ENCODE data around the gene RNF223.

RNF223 gene

DNA sequence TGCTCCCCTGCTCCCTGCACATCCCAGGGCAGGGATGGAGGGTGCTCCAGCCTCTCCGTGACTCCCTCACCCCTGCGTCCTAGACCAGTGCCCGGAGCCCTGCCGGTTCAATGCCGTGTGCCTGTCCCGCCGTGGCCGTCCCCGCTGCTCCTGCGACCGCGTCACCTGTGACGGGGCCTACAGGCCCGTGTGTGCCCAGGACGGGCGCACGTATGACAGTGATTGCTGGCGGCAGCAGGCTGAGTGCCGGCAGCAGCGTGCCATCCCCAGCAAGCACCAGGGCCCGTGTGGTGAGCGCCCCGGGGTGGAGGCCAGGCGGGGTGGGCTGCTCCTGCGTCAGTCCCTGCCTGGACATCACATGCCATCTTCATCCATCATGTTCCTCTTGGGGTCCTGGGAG is 32.2 kb downstream of the RNF223 start:
- H3K4me3 ChIP-seq (ENCODE audit: low read depth, low read length): no peak overlapping the region
- no peak for DNase-seq (ENCODE audit: low read depth, low spot score)
- in situ Hi-C loops (cut with HindIII; ENCODE audit: low sequenced_read_pairs): no loop called here
- TF ChIP-seq, protein P1, sequence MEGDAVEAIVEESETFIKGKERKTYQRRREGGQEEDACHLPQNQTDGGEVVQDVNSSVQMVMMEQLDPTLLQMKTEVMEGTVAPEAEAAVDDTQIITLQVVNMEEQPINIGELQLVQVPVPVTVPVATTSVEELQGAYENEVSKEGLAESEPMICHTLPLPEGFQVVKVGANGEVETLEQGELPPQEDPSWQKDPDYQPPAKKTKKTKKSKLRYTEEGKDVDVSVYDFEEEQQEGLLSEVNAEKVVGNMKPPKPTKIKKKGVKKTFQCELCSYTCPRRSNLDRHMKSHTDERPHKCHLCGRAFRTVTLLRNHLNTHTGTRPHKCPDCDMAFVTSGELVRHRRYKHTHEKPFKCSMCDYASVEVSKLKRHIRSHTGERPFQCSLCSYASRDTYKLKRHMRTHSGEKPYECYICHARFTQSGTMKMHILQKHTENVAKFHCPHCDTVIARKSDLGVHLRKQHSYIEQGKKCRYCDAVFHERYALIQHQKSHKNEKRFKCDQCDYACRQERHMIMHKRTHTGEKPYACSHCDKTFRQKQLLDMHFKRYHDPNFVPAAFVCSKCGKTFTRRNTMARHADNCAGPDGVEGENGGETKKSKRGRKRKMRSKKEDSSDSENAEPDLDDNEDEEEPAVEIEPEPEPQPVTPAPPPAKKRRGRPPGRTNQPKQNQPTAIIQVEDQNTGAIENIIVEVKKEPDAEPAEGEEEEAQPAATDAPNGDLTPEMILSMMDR (IDR thresholded peaks at IDR 0.05; ENCODE audit: low read depth, low read length): no peak

DNA sequence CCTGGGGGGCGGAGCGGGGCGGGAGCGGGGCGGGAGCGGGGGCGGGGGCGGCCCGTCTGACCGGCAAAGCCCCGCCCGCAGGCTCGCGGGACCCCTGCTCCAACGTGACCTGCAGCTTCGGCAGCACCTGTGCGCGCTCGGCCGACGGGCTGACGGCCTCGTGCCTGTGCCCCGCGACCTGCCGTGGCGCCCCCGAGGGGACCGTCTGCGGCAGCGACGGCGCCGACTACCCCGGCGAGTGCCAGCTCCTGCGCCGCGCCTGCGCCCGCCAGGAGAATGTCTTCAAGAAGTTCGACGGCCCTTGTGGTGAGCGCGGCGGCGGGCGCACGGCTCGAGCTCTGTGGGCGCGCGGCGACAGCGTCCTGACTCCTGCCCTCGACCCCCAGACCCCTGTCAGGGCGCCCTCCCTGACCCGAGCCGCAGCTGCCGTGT is 33.0 kb downstream of the RNF223 start:
- in situ Hi-C loops (cut with HindIII; ENCODE audit: low sequenced_read_pairs): no loop called here
- DNase-seq (ENCODE audit: low read depth, low spot score): no peak

DNA sequence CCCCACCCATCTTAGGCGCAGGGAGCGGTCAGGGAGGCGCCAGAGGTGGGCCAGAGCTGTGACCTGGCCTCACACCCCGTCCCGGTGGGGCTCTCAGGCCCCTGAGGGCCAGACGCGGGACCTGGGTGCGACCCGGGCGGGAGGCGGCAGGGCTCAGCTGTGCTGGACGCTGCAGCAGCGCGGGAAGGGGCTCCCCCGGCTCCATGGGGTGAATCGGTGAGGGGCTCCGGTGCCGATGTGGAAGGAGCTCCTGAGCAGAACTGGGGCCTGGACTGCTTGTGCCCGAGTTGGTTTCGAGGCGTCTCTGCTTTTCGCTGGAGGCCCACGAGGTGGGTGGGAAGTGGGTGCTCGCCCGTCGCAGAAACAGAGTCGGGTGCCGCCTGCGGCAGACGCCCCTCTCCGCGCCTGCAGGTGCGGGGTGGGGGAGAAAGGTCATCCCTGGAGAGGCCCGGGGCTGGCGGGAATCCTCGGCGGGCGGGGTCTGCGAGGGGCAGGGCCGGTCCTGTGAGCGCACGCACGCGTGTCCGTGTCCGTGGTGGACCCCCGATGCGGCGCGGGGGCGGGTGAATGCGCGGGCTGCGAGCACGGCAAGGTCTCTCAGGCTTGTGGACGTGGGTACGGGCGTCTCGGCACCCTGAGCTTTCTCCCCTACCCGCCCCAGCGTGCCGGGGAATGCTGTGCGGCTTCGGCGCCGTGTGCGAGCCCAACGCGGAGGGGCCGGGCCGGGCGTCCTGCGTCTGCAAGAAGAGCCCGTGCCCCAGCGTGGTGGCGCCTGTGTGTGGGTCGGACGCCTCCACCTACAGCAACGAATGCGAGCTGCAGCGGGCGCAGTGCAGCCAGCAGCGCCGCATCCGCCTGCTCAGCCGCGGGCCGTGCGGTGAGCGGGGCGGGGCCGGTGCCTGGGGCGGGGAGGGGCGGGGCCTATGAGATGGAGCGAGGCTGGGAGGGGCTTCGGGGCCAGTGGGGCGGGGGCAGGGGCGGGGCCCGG is 33.8 kb downstream of the RNF223 start:
- DNase-seq (ENCODE audit: low read depth, low spot score): peak; percentile 82
- in situ Hi-C loops (cut with HindIII; ENCODE audit: low sequenced_read_pairs): no loop called here
- TF ChIP-seq, protein P1 (IDR thresholded peaks at IDR 0.05; ENCODE audit: low read depth, low read length): peak; percentile 5
- H3K4me3 ChIP-seq (ENCODE audit: low read depth, low read length): peak overlapping the region; percentile 15

More for the DNA sequence above, 33.0 kb downstream of the RNF223 start:
- TF ChIP-seq, protein P1 (IDR thresholded peaks at IDR 0.05; ENCODE audit: low read depth, low read length): no peak
- no peak overlapping the region for H3K4me3 ChIP-seq (ENCODE audit: low read depth, low read length)

DNA sequence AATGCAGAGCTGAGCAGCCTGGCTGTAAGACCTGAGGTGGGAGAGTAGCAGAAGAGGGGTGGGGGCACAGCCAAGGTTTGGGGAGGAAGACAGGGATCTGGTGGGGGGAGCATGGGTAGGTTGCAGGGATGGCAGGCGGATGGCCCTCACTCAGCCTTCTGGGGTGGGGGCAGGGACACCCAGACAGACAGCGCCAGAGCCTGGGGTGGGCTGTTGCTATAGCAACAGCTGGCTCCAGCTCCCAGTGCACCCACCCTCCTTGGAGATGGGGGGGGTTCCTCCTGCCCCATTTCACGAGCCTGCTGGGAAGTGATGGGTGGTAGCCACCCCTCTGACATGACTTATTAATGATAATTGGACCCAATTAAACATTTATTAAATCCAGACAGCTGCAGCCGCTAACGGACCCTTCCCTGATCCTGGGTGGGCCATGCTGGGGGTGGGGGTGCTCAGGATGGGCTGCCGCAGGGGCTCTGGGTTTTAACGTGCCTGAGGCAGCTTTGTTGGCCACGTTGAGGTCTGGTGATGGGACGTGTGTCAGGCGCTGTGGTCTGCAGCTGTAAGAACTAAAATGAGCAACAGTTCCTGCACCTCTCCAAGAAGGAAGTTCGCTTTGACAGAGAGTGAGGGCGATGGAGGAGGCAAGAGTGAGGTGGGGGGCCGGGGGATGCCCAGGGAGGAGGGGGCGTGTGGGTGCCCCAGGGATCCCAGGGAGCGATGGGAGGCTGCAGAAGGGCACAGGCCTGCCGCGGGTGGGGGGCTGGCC is 34.8 kb downstream of the RNF223 start:
- H3K4me3 ChIP-seq (ENCODE audit: low read depth, low read length): no peak overlapping the region
- DNase-seq (ENCODE audit: low read depth, low spot score): no peak
- in situ Hi-C loops (cut with HindIII; ENCODE audit: low sequenced_read_pairs): no loop called here
- TF ChIP-seq, protein P1 (IDR thresholded peaks at IDR 0.05; ENCODE audit: low read depth, low read length): no peak

DNA sequence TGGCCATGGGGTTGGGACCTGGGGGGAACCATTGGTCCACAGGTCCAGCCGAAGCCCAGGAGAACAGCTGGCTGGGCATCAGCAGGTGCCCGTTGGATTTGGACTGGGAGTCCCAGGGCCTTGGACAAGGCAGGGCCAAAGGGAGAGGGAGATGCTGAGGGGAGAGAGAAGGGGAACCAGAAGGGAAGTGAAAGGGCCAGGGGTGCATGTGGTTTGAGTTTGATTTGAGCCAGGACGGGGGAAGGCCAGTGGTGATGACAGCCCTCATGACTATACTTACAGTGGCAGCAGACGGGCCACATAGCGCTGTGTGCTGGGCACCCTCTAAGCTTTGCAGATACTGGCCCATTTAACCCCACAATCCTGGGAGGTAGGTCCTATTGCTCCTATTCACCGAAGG is 35.4 kb downstream of the RNF223 start:
- TF ChIP-seq, protein P1 (IDR thresholded peaks at IDR 0.05; ENCODE audit: low read depth, low read length): no peak
- H3K4me3 ChIP-seq (ENCODE audit: low read depth, low read length): no peak overlapping the region
- DNase-seq (ENCODE audit: low read depth, low spot score): no peak
- in situ Hi-C loops (cut with HindIII; ENCODE audit: low sequenced_read_pairs): no loop called here
